Measurements from ENCODE around the gene NLRP6.
"Not testable (repeated sequence)": the region's sequence is repeated elsewhere in the genome, so short reads cannot be mapped to it uniquely, and the experiment has no call there.

Gene NLRP6

DNA sequence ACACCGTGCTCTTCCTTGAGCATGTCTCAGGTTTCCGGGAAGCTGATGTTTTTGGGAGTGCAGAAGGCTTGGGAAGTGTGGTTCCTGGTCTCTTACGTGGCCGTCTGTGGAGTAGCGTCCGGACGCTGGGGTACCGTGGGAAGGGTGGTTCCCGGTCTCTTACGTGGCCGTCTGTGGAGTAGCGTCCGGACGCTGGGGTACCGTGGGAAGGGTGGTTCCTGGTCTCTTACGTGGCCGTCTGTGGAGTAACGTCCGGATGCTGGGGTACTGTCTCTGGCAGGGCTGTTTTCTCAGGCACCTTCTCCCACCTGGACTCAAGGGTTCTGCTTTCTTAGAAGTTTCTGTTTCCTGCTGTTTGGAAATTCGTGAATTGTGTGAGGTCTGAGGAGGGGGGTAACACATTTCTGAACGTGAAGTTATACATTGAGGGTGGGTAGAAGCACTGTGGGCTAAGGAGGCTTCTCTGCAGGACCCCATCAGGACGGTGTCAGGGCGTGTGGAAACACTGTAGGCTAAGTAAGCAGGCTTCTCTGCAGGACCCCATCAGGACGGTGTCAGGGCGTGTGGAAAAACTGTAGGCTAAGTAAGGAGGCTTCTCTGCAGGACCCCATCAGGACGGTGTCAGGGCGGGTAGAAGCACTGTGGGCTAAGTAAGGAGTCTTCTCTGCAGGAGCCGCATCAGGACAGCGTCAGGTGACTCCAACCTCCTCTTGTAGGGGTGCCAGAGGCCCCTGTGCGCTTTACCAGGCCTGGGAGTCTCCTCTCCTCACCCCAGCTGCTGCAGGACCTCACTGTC is 47.8 kb downstream of the NLRP6 start:
- no peak for DNase-seq (ENCODE audit: low spot score)

DNA sequence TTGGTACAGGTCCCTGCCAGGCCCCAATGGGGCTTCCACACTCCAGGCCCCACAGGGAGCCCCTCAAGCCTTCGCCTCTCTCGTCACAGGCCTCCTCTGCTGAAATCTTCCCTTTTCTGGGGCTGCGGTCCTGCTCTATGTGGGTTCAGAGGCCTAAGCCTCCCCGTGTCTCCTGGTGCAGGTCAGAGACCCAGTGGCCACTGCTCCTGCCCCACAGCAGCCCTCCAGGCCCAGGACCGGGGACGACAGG is 48.3 kb downstream of the NLRP6 start:
- DNase-seq (ENCODE audit: low spot score) = no peak

DNA sequence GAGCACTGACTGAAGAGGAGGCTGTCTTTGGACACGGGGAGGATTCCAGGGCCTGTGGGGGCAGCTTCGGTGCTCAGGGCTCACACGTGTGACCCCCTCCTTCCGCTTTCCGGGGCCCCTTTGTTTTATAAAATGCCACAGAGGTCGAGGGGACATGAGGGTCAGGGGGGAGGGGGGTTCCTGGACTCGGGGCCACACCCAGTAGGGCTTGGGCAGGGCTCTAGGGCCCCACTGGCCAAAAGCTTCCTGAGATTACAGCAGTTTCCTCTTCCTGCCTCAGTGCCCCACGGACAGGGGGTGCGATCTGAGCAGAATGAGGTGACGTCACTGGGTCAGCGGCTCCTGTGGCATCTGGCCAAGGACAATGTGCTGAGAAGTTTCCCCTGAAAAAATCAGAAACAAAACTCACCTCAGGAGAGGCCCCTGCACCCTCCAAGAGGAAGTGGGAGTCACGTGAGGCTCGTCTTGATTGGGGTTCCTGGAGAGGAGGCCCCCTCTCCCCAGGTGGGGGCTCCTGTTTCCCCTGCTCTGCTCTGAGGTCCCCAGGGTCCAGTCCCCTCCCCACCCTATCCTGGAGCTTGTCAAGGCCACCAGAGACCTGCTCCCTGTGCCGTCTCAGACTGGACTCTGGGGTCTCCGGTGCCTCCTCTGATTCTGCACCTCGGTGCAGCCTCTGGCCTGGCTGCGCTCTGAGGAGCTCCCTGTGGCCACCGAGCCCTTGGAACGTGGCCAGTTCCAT is 48.8 kb downstream of the NLRP6 start:
- peak; percentile 55 for DNase-seq (ENCODE audit: low spot score)

DNA sequence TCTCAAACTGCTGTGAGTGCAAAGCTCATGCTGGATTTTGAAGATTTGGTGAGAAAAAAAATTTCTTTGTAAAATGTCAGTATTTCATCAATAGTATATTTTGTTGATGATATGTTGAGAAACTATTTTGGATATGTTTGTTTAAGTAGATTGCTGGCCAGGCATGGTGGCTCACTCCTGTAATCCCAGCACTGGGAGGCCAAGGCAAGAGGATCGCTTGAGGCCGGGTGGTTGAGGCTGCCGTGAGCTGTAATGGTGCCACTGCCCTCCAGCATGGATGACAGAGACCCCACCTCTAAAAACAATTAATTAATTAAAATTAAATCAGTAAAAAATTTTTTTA is 49.3 kb downstream of the NLRP6 start:
- DNase-seq (ENCODE audit: low spot score) = no peak

DNA sequence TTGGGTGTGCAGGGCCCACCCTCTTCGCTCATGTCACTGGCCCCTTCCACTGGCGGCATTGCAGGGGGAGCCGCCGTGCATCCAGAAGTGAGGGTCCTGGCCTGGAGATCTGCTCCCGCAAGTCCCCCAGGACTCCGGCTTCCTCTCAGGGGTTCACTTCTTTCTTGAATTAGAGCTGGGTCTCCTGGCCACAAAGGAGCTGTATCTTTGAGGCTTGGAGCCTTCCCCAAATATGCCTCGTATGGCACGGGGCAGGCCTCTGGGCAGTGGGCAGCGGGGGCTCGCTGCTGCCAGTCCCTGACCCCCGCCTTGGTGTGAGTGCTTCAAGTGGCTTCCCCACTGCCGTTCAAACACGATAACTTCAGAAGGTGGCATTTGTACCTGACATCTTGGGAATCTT is 49.8 kb downstream of the NLRP6 start:
- no peak for DNase-seq (ENCODE audit: low spot score)

DNA sequence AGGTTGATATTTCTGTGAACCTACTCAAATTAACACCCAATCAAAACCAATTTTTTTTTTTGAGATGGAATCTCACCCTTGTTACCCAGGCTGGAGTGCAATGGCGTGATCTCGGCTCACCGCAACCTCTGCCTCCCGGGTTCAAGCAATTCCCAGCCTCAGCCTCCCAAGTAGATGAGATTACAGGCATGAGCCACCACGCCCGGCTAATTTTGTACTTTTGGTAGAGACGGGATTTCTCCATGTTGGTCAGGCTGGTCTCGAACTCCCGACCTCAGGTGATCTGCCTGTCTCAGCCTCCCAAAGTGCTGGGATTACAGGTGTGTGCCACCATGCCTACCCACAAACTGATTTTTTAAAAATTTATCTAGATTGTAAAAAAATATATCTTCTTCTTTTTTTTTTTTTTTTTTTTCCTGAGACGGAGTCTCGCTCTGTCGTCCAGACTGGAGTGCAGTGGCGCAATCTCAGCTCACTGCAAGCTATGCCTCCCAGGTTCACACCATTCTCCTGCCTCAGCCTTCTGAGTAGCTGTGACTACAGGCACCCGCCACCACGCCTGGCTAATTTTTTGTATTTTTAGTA is 50.4 kb downstream of the NLRP6 start:
- not testable (repeated sequence) for DNase-seq (ENCODE audit: low spot score)

DNA sequence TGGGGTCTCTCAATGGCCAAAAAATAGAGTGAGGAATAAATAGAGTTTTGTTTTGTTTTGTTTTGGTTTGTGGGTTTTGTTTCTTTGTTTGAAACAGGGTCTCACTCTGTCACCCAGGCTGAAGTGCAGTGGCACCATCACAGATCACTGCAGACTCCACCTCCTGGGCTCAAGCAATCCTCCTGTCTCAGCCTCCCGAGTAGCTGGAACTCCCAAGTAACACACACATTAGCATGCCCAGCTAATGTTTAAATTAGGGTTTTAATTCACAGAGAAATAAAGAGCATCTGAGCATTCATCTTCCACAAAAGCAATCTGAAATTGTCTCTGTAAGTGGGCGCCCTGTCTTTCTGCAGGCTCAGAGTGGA is 51.7 kb downstream of the NLRP6 start:
- no peak for DNase-seq (ENCODE audit: low spot score)

DNA sequence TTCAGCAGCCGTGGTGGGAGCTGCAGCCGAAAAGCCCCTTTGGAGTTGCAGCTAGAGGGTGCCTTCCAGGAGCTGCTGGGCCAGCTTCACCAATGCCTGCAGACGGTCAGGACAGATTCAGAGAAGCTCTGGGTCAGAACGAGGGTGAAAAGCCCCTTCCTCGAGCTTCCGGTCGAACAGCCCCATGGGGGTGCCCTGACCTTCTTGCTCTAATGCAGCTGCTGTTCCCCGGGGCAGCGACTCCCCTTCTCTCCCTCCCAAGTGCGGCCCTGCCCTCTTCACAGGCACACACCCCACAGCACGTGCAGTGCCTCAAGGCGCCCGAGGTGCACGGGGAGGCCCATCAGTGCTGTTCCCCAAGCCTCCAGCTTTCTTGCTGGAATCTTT is 52.1 kb downstream of the NLRP6 start:
- DNase-seq (ENCODE audit: low spot score) = no peak

DNA sequence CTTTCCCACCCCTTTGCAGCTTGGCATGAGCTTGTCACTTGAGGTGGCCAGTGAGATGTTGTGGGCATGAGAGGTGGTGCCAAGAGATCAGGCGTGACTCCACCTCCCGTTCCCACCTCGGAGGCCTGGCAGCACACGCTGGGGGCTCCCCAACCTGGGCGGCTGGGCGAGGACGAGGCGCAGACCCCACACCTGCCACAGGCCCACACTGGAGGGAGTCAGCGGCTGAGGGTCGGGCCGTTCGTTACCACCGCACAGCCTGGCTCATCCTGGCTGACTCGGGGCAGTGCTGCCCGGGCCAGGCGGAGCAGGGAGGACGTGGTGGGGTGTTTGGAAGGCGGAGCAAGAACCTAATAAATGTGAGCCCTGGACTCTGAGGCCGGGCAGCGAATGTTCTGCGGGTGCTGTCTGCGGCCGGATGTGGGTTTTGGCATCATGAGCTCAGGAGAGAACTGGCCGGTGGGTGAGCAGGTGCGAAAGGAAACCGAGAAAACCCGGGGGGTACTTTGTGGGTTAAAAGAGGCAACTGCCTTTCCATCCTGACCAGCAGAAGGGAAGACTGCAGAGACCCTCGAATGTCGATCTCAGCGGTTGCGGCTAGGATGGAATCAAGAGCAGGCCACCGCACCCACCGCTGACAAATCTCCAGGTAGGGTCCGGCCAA is 52.6 kb downstream of the NLRP6 start:
- DNase-seq (ENCODE audit: low spot score) = no peak

DNA sequence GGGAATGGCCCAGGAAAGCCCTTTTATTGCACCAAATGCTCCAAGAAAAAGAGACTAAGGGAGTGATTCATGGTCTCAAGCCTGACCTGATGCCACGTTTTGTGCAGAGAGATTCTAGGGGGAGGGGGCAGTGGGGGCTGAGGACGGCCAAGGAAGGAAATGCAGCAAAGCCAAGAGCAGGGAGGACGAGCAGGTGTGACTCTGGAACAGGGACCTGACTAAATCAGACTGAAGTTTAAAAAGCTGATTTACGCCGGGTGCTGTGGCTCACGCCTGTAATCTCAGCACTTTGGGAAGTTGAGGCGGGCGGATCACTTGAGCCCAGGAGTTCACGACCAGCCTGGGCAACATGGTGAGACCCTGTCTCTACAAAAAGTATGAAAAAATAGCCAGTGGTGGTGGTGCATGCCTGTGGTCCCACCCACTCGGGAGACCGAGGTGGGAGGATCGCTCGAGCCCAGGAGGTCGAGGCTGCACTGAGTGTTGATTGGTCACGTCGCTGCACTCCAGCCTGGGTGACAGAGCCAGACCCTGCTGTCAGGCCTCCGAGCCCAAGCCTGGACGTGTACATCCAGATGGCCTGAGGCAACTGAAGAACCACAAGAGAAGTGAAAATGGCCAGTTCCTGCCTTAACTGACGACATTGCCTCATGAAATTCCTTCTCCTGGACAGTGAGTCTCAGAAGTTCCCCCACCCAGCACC is 53.3 kb downstream of the NLRP6 start:
- DNase-seq (ENCODE audit: low spot score) = no peak

DNA sequence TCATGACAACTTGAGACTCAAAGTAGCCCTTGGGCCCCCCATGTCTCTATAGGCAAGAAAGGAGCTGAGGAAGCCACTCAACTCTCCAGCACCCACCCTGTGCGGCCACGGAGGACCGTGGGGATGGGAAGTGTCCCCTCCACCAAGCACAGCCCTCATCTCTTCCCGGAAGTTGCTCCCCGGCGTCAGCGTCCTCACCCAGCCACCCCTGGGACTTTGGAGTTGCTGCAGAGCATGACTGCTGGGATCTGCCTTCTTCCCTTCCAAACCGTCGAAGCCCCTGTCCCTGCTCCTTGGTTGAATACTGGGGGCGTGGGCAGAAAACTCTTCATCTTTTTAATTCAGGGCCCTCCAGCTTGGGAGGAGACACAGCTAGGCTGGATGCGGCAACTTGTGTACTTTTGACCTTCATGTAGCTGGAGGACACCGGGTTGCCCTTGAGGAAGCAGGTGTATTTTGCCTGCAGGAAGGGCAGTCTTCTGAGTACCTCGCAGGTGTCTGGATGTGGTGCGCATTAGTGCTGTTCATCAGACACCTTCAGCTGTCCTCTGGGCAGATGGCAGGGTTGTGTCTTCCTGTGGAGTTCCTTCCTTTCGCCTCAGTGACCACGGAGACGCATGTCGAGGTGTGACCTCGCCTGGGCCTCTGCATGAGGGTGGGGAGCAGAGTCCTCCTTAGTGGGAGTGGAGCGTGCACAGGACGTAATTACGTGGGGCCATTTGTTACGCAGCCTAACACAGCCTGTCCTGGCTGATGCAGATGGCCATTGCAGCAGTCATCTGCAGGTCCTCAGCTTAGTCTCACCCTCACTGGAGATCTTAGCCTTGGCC is 54.7 kb downstream of the NLRP6 start:
- DNase-seq (ENCODE audit: low spot score) = no peak

DNA sequence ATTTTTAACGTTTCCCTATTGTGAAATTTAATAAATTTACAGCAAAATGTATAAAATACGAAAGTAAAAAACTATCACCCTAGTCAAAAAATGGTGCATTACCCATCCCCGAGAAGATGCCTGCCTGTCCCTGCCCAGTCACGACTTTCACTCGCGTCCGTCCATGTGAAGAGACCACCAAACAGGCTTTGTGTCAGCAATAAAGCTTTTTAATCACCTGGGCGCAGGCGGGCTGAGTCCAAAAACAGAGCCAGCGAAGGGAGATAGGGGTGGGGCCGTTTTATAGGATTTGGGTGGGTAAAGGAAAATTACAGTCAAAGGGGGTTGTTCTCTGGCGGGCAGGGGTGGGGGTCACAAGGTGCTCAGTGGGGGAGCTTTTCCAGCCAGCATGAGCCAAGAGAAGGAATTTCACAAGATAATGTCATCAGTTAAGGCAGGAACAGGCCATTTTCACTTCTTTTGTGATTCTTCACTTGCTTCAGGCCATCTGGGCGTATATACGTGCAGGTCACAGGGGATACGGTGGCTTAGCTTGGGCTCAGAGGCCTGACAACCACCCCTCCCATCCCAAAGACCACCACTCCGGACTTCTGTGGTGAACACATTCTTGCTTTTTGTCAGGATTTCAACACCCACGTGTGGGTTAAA is 55.5 kb downstream of the NLRP6 start:
- DNase-seq (ENCODE audit: low spot score) = not testable (repeated sequence)

DNA sequence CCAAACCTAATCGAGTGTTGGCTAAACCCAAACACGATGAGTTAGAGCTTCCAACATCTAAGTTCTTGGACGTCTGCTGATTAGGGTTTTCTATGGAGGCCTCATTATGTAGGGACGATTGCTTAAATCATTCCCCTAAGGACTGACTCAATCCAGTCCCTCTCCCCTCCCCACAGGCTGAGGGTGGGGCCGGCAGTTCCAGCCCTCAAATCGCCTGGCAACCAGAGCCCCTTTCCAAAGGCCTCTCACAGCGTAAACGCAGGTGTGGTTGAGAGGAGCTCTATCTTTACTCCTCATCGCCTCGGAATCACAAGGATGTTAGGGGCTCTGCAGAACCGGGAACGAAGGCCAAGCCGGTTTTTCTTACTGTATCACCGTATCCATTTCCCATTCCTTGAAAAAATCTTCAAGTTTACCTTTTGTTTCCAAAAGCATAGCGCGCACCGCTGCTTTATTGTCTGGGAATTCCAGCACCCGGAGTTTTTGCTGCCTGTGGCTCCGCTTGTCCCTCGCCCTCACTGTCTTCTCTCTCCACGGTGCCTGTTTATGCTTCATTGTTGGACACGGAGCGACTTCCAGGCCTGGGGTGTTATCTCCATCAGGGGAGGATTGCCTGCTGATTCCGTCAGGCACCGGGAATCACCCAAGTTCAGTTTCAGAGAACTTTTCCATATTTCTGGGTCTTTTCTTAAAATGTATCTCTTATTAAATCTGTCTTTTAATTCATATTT is 56.2 kb downstream of the NLRP6 start:
- no peak for DNase-seq (ENCODE audit: low spot score)

Data from germinal center (tissue), 1 donor.